ENCODE measurements around the gene CLDND1.

DNA sequence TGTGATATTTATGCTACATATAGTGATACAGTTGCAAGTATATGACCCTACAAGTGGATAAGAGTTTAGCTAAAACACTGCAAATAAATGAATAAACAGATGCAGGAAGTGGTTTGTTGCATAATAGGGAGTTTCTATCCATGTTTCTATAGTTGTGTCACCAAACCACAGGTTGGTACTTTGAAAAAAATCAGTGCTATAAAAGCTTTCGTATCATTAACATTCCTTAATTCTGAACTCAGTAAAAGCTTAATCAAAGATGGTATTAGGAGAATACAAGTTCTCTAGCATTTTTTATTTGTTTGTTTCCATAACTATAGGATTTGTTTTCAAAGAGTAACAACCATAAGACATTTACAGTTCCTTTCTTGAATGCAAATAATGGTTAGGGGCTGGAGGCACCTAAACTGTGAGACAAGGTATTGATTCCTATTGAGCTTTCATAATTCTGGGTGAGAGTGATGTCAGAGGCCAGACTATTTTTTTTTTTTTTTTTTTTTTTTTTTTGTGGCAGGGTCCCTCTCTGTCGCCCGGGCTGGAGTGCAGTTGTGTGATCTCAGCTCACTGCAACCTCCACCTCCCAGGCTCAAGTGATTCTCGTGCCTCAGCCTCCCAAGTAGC is 41.1 kb upstream of the CLDND1 start:
- TF ChIP-seq CTCF (IDR thresholded peaks at IDR 0.05; ENCODE audit: insufficient read depth, low read length, poor library complexity, severe bottlenecking) (no peak), EZH2phosphoT487 (conservative IDR thresholded peaks at IDR 0.05; ENCODE audit: low read length) (no peak)

All from SU-DHL-6 (cell line).